Astrocyte (in vitro differentiated cells and primary cell): Measurements from ENCODE around the gene CCDC57.

Experiments used
- CTCF ChIP-seq: IDR thresholded peaks from 2 replicates; pipeline ENCODE4 v1.5.1; 2011; ENCODE audit warnings: low read depth, mild to moderate bottlenecking, inconsistent platforms, low read length, moderate library complexity; ENCODE audit not compliant: insufficient read depth
- EZH2 ChIP-seq: IDR thresholded peaks from 2 replicates; pipeline ENCODE4 v1.6.1; 2012; ENCODE audit warnings: mild to moderate bottlenecking, low read length, inconsistent platforms; ENCODE audit not compliant: insufficient read depth

GRCh38 chr17:82205720-82206508 lies 6.7 kb downstream of the CCDC57 start:
- TF ChIP-seq CTCF: peak; percentile 84
- TF ChIP-seq EZH2: no peak
